ENCODE results near the gene OGFOD3. TPM values are rescaled to one million over a fixed set of nuclear protein-coding genes. Genes with fewer than 3 reads are reported as not detected.
"Not testable (repeated sequence)": the region's sequence is repeated elsewhere in the genome, so short reads cannot be mapped to it uniquely, and the experiment has no call there.

Gene OGFOD3
- total RNA-seq, 1 experiment from 2014 or later: 31.7 TPM

DNA sequence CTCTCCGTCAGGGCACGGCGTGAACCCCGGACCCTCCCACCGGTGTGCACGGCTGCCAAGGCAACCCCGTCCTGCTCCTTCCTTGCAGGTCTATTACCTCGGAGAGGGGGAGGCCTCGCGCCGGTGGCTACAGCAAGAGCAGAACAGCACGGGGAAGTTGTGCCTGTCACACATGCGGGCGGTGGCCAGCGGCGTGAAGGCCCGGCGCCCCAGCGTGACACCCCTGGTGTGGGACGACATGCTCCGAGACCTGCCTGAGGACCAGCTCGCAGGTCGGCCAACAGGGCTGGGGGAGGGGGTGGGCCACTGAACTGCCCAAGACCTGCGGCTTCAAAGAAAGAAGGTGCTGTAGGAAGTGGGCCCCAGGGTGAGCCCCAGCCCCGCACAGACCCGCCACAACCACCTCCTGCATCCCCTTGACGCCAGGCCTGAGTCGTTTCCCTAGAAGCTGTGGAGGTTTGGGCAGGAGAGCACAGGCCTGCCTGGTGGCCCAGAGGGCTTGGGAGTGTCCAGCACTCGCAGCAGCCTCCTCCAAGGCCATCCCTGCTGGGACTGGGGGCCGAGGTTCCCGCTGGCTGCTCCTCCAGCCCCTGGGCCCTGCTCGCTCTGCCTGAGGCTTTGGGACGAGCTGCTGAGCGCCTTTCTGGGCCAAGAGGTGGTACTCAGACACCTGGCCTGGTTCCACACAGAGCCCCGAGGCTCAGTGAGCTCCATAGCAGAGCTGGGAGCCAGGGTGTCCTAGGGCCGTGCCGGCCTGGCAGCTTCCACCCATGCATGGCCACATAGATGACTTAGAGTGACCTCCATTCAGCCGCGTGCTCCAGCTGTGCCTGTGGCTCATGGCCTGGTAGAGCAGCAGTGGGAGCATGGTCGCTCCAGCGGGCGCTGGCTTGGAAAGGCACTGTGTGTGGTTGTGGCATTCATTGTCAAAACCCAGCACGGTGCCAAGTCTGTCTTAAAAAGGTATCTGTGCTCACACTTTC is 17.5 kb upstream of the OGFOD3 start:
- no peak for DNase-seq (ENCODE audit: extremely low read depth, low read depth)

DNA sequence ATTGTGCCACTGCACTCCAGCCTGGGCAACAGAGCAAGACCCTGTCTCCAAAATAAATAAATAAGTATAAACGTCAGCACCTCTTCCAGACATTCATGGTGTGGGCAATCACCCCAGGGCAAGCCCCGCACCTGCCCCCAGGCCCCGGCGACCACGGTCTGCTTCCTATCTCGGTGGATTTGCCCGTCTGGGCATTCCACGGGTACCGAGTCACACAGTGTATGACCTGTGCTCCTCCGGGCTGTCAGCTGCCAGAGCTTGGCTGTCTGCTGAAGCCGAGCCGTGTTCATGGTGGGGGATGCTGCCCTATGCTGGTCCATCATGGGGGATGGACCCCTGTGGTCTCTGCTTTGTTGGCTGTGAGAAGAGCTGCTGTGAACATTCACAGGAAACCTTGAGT is 16.7 kb upstream of the OGFOD3 start:
- DNase-seq (ENCODE audit: extremely low read depth, low read depth): no peak

DNA sequence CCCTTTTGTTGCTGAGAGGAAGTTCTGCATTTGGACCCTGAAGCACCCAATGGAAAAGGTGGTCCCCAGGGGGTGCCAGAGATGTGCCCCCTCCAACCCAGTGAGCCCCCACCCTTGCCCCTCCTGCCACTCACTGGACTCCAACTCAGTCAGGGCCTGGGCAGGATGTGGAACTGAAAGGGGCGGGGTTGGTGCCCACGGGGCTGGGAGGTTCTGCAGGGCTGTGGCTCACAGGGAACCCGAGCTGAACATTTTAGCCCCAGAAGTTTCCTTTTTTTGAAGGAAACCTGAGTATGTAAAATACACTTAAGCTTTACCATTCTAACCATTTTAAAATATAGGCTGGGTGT is 15.8 kb upstream of the OGFOD3 start:
- DNase-seq (ENCODE audit: extremely low read depth, low read depth): no peak

DNA sequence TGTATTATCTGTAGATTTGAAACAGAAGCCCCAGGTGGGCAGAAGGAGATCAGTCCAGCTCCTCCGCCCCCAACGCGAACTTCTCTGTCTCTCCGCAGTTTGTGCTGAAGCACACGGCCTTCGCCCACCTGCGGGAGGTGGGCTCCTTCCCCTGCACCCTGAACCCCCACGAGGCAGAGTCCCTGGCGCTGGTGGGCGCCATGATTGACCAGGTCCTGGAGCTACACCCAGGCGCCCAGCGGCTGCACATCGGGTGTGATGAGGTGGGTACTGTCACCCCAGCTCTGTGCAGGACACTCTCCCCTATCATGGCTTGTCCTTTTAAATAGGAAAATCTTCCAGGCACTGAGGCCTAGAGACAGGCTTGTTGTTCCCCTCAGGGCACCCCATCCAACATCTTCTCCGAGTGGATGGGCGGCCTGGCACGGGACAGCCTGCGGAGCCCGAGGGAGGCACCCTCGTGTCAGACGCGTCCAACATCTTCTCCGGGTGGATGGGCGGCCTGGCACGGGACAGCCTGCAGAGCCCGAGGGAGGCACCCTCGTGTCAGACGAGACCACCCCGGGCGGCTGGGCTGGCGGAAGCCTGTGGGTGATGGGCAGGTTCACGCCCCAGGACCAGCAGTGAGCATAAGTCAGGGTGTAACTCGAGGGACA is 15.3 kb upstream of the OGFOD3 start:
- DNase-seq (ENCODE audit: extremely low read depth, low read depth): no peak

DNA sequence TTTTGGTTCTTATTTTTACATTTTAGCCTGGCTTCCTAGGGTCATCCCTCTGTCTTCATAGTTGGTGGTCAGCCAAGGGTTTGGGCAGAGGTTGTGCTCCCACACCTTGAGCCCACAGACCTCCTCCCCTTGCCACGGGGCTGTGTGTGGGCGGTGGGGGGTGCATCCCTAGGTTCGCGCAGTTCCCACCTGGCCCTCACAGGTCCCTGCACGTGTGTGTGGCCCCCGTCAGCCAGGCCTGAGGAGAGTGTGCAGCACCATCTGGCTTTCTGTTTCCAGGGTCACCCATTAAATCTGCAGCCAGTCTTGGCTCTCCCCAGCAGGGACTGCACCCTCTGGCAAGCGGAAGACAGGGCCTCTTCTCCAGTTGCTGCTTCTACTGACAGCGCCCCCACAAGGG is 13.6 kb upstream of the OGFOD3 start:
- DNase-seq (ENCODE audit: extremely low read depth, low read depth): no peak

DNA sequence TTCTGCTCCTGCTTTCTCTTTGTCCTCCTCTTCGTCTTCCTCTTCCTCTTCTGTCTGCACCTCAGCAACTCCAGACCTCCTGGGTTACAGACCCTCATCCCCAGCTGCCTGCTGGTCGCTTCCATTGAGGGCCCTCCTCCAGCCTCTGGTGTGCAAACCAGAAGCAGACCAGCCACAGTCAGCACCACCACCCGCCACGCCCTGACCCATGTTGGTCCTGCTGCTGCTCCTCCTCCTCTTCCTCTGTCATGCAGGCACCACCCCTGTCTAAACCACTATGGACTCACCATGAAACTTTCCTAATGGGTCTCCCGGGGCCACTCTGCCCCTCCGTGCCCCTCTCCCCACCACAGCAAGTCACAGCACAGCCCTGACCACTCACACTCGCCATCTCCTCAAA is 11.4 kb upstream of the OGFOD3 start:
- no peak for DNase-seq (ENCODE audit: extremely low read depth, low read depth)

DNA sequence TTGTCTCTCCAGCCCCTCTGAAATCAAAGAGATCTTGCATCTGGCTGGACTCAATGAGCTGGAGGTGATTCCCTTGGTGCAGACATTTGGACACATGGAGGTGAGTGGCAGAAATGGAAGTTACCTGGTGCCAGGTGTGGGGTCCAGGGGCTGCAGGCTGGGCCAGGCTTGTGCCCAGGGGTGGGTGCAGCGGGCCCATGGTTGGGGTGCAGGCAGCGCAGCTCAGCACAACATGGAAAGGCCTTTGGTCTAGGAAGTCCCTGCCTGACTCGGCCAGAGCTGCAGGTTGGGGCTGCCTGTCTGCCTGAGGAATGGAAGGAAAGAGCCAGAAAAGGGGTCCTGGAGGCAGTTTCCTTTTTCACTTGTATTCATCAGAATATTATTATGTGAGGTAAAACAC is 10.2 kb upstream of the OGFOD3 start:
- no peak for DNase-seq (ENCODE audit: extremely low read depth, low read depth)

DNA sequence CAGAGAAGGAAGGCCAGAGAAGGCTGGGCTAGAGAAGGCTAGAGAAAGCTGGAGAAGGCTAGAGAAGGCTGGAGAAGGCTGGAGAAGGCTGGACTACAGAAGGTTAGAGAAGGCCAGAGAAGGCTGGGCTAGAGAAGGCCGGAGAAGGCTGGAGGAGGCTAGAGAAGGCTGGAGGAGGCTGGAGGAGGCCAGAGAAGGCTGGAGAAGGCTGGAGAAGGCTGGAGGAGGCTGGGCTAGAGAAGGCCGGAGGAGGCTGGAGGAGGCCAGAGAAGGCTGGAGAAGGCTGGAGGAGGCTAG is 6.4 kb upstream of the OGFOD3 start:
- no peak for DNase-seq (ENCODE audit: extremely low read depth, low read depth)

DNA sequence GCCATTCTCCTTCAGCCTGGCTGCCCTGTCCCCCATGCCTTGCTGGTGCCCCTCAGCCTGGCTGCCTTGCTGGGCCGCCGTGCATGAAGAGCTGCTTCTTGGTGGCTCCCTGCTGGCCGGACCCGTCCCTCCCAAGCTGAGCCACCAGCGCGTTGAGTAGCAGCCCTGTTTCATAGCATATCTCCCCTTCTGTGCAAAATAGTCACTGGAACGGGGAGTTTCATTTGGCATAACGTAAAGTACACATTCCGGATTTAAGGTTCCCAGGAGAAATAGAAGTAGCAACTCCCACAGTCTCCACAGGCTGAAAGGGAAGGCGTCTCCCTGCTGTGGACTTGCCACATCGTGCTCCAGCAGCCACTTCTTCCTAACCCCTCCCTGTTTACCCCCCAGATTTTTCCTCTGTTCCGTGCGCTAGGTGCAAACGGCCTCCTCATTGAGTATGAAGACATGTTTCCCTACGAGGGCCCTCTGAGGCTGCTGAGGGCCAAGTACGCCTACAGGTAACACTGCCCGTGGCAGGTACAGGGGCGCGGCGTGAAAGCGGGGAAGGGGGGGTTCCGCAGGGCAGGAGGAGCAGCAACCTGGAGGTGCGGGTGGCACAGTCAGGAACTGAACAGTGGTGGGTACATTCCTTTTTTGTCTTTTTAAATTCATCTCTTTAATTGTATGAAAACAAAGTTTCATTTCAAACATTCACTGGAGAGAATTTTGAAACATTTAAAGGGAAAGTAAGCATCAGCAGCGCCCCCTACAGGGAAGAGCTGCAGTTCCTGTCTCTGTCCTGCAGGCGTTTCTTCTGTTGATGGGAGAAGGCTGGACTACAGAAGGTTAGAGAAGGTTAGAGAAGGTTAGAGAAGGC is 5.8 kb upstream of the OGFOD3 start:
- no peak for DNase-seq (ENCODE audit: extremely low read depth, low read depth)

DNA sequence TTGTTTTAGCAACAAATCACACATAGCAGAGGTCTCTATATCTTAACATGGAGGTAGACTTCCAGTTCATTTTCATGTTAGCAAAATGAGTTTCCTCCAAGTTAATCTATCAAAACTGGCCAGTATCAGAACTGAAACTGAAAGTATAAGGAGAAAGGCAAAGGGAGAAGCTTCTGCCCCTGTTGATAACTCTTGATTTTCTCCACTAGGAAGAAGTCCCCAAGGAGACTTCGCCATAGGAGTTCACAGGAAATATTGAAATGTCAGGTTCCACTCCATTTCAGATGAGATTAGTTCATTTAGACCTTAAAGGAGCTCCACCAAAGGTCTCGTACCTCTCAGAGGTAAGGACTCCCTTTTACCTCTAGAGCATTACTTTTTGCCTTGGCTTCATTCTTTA is 1.2 kb upstream of the OGFOD3 start:
- no peak for DNase-seq (ENCODE audit: extremely low read depth, low read depth)

DNA sequence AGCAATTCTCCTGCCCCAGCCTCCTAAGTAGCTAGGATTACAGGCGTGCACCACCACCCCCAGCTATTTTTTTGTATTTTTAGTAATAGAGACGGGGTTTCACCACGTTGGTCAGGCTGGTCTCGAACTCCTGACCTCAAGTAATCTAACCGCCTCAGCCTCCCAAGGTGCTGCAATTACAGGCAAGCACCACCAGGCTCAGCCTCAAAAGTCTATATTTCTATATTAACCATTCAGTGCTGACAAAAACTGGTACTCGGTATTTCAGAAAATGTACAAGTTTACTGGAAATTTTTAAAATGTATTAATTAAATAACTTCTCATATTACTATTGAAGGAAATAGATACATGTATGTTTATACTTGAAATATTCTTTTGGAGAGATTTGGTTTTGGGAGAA is 1.6 kb downstream of the OGFOD3 start:
- no peak for DNase-seq (ENCODE audit: extremely low read depth, low read depth)

DNA sequence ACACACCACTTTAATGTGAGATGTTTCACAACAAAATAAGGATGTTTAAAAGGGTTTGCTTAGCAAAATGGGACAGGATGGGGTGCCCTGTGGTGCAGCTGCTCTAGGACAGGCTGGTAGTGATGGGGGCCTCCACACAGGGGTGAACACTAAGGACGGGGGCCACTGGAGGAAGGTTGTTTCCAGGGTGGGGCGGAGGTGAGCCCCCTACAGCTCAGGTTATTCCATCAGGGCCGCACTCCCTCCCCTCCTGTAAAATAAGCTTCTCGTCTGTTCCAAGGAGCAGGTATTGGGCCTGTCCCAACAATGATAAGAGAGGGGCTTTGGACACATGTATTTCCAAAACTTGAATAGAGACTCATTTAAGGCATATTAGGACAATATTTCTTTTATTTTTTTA is 2.1 kb downstream of the OGFOD3 start:
- DNase-seq (ENCODE audit: extremely low read depth, low read depth): no peak

DNA sequence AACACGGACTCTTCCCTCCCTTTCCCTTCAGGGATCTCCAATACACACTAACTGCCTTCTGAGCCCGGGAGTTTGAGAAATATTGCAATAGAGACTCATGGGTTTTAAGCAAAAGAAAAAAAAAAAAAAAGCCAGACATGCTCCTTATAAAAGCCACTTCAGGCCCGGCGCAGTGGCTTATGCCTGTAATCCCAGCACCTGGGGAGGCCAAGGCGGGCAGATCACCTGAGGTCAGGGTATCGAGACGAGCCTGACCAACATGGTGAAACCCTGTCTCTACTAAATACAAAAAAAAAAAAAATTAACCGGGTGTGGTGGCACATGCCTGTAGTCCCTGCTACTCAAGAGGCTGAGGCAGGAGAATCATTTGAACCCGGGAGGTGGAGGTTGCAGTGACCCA is 2.6 kb downstream of the OGFOD3 start:
- DNase-seq (ENCODE audit: extremely low read depth, low read depth): no peak

DNA sequence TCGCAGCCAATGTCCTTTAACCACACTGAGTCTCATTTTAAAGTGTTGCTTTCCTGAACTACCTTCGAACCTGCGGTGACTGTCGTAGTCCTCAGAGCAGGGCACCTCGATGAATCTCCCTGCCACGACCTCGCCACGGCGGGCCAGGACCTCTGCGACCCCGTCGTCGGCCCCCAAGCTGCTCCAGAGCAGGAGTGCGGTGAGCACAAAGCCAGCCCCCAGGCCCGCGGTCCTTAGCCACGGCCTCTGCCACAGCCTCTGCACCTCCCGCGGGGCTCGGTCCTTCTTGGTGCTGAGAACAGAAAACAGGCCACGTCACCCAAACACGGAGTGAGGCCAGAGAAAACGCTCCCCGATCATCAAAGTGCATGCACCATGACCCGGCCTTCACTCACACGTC is 3.0 kb downstream of the OGFOD3 start:
- DNase-seq (ENCODE audit: extremely low read depth, low read depth): no peak

DNA sequence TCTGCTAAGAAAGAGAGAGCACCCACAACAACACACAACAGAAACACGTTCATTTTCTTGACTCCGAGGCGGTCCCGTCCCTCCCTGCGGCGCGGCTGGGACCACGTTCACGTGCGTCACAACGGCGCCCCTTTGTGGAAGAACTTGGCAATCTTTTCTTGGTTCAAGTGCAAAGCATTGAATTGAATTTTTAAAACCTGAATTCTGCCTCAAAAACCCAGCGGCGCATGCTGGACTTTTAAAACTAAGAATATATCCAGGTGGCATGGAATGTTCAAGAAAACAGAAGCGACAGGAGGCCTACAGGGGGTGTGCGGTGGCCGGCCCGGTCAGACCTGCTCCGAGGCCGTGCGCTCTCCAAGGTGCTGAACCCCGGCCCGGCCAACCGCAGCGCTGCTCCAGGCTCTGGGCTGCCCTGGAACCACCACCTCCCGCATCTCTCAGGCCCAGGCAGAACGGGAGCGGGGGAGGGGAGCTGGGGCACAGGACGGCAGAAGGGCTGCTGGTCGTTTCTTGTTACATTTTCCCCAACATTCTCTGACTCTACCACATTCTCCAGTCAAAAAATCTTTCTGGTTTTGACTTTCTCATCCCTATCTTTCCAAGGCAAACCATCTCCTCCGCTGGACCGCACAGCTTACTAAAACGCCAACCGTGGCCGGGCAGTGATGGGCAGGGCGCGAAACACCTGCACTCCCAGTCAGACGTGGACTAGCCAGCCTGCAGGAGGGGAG is 3.7 kb downstream of the OGFOD3 start:
- DNase-seq (ENCODE audit: extremely low read depth, low read depth): peak; percentile 58

DNA sequence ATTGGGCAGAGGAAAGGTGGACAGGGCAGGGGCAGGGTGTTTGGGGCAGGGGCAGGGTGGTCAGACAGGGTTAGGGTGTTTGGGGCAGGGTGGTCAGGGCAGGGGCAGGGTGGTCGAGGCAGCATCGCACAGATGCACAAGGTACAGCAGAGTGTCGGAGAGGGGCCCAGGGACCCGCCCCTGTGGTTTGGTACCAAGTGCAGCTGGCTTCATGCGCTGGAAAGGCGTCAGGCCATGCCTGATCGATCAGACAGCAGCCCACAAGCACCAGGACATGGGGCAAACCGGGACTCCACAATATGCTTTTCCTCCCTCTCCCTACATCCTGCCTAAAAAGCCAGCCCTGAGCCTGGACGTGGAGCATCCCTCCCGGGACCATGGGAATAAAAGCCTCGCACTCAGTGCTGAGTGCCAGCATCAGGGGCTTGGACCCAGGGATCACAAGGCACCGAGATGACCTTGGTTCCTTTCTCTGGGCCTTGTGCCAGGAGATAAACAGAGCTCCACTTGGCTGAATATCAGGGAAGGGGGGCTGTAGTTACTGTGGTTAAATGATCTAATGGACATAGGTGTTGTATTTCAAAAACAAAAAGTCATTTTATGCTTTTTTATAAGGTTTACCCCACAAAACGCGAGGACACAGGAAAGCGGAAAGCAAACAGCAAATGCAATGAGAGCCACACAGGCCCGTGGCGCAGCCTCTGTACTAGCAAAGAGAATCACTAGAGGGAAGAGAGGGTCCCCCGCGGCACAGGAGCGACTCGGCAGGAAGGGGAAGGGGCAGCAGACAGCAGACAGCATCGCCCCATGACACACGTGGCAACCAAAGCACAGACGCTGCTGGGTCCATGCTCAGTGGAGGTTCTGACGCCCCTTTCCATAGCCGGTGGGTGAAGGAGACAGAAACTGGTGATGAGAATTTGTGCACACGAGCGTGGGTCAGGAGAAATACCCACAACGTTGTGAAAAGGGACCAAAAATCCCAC is 5.6 kb downstream of the OGFOD3 start:
- DNase-seq (ENCODE audit: extremely low read depth, low read depth): no peak

DNA sequence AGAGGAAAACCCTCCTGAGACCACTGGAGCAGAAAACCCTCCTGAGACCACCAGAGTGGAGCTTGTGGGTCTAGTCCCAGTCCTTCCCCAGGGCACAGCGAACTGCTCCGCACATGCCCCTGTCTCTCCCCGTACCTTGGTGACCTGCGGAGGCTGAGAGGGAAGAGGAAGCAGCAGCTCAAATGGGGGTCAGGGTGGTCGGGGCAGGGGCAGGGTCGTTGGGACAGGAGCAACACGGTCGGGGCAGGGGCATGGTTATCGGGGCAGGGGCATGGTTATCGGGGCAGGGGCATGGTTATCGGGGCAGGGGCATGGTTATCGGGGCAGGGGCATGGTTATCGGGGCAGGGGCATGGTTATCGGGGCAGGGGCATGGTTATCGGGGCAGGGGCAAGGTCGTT is 6.3 kb downstream of the OGFOD3 start:
- DNase-seq (ENCODE audit: extremely low read depth, low read depth): not testable (repeated sequence)

DNA sequence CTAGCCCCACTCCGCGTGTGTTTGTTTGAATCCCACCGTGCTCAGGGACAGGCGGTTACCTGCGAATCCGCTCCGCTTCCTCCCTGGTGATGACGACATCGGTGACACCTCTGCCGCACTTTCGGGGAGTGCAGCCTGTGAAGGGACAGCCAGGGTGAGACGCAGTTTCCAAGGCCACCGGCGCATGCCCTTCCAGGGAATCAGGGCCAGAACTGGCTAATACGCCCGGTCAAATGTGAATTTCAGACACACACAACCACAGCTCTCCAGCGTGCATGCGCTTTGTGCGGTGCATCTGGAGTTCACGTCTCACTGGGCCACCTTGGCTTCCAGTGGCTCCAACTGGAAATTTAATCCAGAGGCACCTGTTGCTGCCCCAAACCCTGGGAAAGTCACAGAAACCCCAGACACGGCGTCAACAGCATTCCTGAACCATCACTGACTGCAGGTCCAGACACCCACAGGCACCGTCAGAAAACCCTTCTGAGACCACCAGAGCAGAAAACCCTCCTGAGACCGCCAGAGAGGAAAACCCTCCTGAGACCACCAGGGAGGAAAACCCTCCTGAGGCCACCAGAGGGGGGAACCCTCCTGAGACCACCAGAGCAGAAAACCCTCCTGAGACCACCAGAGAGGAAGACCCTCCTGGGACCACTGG is 6.9 kb downstream of the OGFOD3 start:
- DNase-seq (ENCODE audit: extremely low read depth, low read depth): no peak

Measured in NCI-H460 (cell line).